ENCODE results near the gene ESYT1.

- no peak for TF ChIP-seq POLR2AphosphoS5 (IDR thresholded peaks at IDR 0.05; ENCODE audit: low read depth, low read length)
- no peak for TF ChIP-seq TAF1 (IDR thresholded peaks at IDR 0.05; ENCODE audit: borderline replicate concordance, insufficient read depth, low read length)
- no peak for TF ChIP-seq REST (IDR thresholded peaks at IDR 0.05; ENCODE audit: insufficient read depth in 1 of 2, low read depth in 2 of 2, low read length in 2 of 2)
Observed at GRCh38 chr12:56081393-56082347, 46.4 kb upstream of the ESYT1 start.

Data from PFSK-1 (cell line).